Activated T-helper 17 cell treated with anti-CD3 and anti-CD28 coated beads, Interleukin-2, amount 50 U/mL, for 72 hours (primary cell): ENCODE data around the gene CCDC170. TPM values are rescaled to one million over a fixed set of nuclear protein-coding genes. Genes with fewer than 3 reads are reported as not detected.
"Not testable (repeated sequence)": the region's sequence is repeated elsewhere in the genome, so short reads cannot be mapped to it uniquely, and the experiment has no call there.

Experiments
- ATAC-seq: fragments of 150-1000 bp; cut with Tn5 transposase; replicated peaks from 2 replicates; pipeline ENCODE4 v1.10.0; 2021; ENCODE audit warnings: mild to moderate bottlenecking, moderate library complexity
- H3K27ac Mint-ChIP-seq: one replicate; pipeline ENCODE4 v1.8.0; 2022; ENCODE audit warnings: mixed read lengths
- H3K27me3 Mint-ChIP-seq: one replicate; pipeline ENCODE4 v1.8.0; 2022; ENCODE audit warnings: mixed read lengths
- H3K36me3 Mint-ChIP-seq: one replicate; pipeline ENCODE4 v1.8.0; 2022; ENCODE audit warnings: low read depth, mild to moderate bottlenecking, mixed read lengths
- H3K4me1 Mint-ChIP-seq: one replicate; pipeline ENCODE4 v1.8.0; 2022; ENCODE audit warnings: mixed read lengths
- H3K4me3 Mint-ChIP-seq: one replicate; pipeline ENCODE4 v1.8.0; 2022; ENCODE audit warnings: mild to moderate bottlenecking, mixed read lengths
- H3K9me3 Mint-ChIP-seq: one replicate; pipeline ENCODE4 v1.8.0; 2022; ENCODE audit warnings: mixed read lengths
- total RNA-seq, 2 donors: library from RNA; stranded (reverse); gene quantifications; one replicate each; pipeline ENCODE4 v1.2.3, GENCODE V29; 2022

Gene CCDC170, protein sequence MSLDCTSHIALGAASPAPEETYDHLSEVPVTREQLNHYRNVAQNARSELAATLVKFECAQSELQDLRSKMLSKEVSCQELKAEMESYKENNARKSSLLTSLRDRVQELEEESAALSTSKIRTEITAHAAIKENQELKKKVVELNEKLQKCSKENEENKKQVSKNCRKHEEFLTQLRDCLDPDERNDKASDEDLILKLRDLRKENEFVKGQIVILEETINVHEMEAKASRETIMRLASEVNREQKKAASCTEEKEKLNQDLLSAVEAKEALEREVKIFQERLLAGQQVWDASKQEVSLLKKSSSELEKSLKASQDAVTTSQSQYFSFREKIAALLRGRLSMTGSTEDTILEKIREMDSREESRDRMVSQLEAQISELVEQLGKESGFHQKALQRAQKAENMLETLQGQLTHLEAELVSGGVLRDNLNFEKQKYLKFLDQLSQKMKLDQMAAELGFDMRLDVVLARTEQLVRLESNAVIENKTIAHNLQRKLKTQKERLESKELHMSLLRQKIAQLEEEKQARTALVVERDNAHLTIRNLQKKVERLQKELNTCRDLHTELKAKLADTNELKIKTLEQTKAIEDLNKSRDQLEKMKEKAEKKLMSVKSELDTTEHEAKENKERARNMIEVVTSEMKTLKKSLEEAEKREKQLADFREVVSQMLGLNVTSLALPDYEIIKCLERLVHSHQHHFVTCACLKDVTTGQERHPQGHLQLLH
- total RNA-seq: not detected

GRCh38 chr6:151493804-151494234 is at the start of gene CCDC170:
Gene CCDC170 (plus strand): TSS chr6:151494017. CDS start chr6:151494129, 112 bp downstream.
- Mint-ChIP-seq H3K27ac (peak within 1 kb of the TSS; percentile 30), H3K27me3 (peaks cover 42% of the 10 kb centered on the region), H3K36me3 (no peaks in the 10 kb centered on the region), H3K4me3 (peak within 1 kb of the TSS; percentile 73), H3K4me1 (peaks cover 9% of the 10 kb centered on the region), H3K9me3 (no peaks in the 10 kb centered on the region)
- peak; percentile 36 for ATAC-seq

GRCh38 chr6:151445482-151445881 is 48.3 kb upstream of the CCDC170 start:
- Mint-ChIP-seq H3K4me3 (no peak overlapping the region), H3K27ac (no peak overlapping the region)
- ATAC-seq: no peak

DNA sequence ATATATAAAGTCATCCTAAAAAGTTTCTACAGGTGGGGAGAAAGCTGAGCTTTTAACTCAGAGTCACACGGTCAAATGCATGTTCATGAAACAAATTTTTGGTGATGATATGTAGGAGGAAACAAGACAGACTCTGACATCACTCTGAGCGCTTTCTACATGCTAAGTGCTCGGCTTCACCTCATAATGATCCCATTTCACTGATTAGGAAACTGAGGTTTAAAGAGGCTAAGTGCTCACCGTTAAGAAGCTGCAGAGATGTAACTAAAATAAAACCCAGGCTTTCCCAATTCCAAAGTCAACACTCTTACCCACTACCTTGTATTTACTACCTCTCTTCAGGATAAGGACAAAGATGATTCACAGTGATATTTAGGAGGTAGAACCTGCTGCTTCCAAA is 46.6 kb upstream of the CCDC170 start:
- H3K27me3 Mint-ChIP-seq: no peaks in the 10 kb centered on the region
- peaks cover 12% of the 10 kb centered on the region for H3K4me1 Mint-ChIP-seq

More at GRCh38 chr6:151445482-151445881, 48.3 kb upstream of the CCDC170 start:
- Mint-ChIP-seq H3K36me3 (peaks cover 36% of the 10 kb centered on the region), H3K27me3 (no peaks in the 10 kb centered on the region), H3K9me3 (no peaks in the 10 kb centered on the region), H3K4me1 (peaks cover 17% of the 10 kb centered on the region)

GRCh38 chr6:151448623-151449022 is 45.2 kb upstream of the CCDC170 start:
- Mint-ChIP-seq H3K9me3 (no peaks in the 10 kb centered on the region), H3K36me3 (peaks cover 36% of the 10 kb centered on the region), H3K4me3 (no peak overlapping the region), H3K4me1 (peaks cover 10% of the 10 kb centered on the region), H3K27ac (peak overlapping the region; percentile 4), H3K27me3 (no peaks in the 10 kb centered on the region)
- ATAC-seq: no peak

More for the DNA sequence above, 46.6 kb upstream of the CCDC170 start:
- Mint-ChIP-seq H3K27ac (no peak overlapping the region), H3K9me3 (no peaks in the 10 kb centered on the region), H3K36me3 (peaks cover 38% of the 10 kb centered on the region), H3K4me3 (no peak overlapping the region)
- ATAC-seq: no peak

DNA sequence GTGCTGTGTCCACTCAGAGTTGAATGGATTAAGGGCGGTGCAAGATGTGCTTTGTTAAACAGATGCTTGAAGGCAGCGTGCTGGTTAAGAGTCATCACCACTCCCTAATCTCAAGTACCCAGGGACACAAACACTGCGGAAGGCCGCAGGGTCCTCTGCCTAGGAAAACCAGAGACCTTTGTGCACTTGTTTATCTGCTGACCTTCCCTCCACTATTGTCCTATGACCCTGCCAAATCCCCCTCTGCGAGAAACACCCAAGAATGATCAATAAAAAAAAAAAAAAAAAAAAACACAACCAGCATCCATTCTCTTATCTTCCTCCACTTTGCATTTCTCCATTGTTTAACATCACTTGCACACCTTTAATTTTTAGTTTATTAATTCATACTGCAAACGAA is 42.9 kb upstream of the CCDC170 start:
- Mint-ChIP-seq H3K4me3 (peak overlapping the region; percentile 99), H3K36me3 (peaks cover 13% of the 10 kb centered on the region), H3K27ac (peak overlapping the region; percentile 97)
- ATAC-seq, H3K4me1 Mint-ChIP-seq, H3K27me3 Mint-ChIP-seq, H3K9me3 Mint-ChIP-seq: not testable (repeated sequence)

DNA sequence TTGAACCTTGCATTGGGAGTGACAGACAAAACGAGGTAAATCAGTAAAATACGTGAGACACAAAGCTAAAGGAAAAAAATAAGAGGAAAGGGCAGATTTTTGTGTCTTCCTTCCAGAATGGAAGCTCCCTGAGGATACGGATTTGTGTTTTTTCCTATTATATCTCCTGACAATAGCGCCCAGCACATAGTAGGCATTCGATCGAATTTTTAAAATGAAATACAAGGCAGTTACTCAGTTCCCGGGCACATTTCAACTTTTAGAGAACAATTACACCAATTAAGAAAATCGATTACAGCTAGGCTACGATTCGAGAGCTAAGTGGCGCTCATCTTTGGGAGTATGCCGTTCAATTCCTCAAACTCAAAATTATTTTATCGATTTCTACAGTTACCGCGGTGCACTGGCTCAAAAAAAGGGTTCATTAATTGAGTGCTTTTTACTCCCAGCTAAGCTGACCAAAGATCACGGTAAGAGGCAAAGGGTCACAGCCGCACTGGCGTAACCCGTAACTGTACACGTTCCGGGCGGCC is 42.3 kb upstream of the CCDC170 start:
- H3K4me1 Mint-ChIP-seq: peaks cover 7% of the 10 kb centered on the region
- peak overlapping the region; percentile 97 for H3K27ac Mint-ChIP-seq
- peaks cover 10% of the 10 kb centered on the region for H3K36me3 Mint-ChIP-seq
- no peak for ATAC-seq
- H3K9me3 Mint-ChIP-seq: no peaks in the 10 kb centered on the region
- H3K27me3 Mint-ChIP-seq: no peaks in the 10 kb centered on the region
- peak overlapping the region; percentile 99 for H3K4me3 Mint-ChIP-seq

DNA sequence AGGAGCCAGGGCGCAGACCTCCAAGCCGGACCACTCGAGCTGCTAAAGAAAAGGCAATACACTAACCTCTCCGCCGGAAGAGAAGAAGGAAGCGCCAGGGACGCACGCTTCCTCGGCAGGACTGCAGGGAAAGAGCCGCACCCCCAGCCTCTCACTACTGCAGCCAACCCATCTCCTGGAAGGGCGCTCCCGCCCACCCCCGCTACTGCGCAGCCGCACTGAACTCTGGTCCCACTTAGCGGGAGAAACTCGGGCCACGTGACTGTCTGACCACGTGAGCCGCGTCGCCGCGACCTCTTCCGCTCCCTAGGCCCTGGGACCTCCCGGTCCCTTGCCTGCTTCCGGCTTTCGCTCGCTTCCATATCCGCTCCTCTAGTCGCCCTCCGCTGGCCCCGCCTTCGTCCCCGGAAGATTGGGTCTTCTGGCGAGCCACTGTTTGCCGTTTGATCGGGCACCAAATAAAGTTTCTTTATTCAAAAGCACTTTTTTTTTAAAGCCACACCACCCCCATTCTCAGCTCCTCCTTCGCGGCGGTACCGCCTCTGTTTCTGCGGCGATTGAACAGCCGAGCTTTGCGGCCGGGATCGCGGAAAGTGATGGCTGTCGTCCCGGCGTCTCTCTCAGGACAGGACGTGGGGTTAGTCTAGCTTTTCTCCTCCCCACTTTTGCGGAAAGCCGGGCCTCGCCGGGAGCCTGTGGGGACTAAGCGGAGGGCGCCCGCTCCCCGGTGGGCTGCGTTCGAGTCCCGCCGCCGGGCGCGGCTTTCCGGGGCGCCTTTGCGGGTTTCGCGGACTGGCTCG is 41.7 kb upstream of the CCDC170 start, which contains the start of gene RMND1:
Gene RMND1, minus strand, starts transcription at position 177 of the 800 bp plus-strand sequence. CDS start 6,315 bp downstream, outside the sequence.
- peaks cover 17% of the 10 kb centered on the region for H3K36me3 Mint-ChIP-seq
- peak within 1 kb of the TSS; percentile 99 for H3K4me3 Mint-ChIP-seq
- no peaks in the 10 kb centered on the region for H3K9me3 Mint-ChIP-seq
- H3K27me3 Mint-ChIP-seq: no peaks in the 10 kb centered on the region
- peak; percentile 98 for ATAC-seq
- H3K27ac Mint-ChIP-seq: peak within 1 kb of the TSS; percentile 97
- H3K4me1 Mint-ChIP-seq: peaks cover 7% of the 10 kb centered on the region

DNA sequence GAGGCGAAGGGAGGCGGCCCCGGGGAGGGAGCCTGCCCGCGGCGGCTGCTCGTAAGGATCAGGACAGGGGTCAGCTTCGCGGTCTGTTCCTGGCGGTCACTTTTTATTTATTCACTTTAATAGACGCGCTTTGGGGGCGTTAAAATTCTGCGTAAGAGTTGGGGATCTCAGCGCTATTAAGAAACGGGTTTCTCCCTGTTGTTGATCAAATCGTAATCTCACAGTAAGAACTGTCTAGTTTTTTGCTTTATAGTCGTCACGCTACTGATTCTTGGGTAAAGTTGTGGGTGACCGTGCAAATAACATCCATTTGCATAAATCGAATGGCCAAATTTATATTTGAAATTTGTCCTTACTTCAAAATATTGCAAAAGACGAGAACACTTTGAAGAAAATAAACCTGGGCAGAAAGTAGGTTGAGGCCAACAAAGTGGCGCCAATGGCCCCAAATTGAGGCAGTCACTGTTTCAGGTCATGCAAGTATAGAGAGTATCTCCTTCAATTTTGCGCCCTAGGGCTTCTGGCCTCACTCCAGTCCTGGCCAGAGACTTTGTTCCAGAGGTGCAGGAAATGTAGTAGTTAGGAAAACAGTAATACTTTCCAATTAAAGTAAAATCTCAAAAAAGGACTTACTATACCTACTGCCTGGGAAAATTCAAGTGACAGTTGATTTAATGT is 40.9 kb upstream of the CCDC170 start:
- H3K4me3 Mint-ChIP-seq: peak overlapping the region; percentile 99
- H3K27me3 Mint-ChIP-seq: no peaks in the 10 kb centered on the region
- H3K36me3 Mint-ChIP-seq: peaks cover 24% of the 10 kb centered on the region
- H3K27ac Mint-ChIP-seq: peak overlapping the region; percentile 97
- no peak for ATAC-seq
- peaks cover 7% of the 10 kb centered on the region for H3K4me1 Mint-ChIP-seq
- H3K9me3 Mint-ChIP-seq: no peaks in the 10 kb centered on the region

GRCh38 chr6:151455751-151456398 is 37.9 kb upstream of the CCDC170 start:
- H3K9me3 Mint-ChIP-seq, H3K4me1 Mint-ChIP-seq, ATAC-seq, H3K27me3 Mint-ChIP-seq, H3K27ac Mint-ChIP-seq, H3K4me3 Mint-ChIP-seq: not testable (repeated sequence)
- peaks cover 54% of the 10 kb centered on the region for H3K36me3 Mint-ChIP-seq

DNA sequence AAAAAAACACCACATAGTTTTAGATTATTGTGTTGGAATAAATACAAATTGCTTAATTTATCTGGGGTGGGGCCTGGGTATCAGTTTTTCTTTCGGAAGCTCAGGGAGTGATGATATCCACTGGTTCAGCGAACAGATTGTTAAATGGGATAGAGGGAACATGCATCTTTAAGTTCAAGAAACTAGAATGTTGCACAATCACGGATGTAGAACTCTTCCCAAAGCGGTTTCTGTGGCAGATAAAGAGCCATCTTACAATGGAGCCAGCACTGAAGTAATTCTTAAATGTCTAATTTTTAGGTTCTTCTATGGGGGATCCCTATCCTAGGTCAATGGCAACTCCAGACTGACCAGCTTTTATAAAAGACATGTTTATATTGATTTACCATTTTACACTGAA is 32.1 kb upstream of the CCDC170 start:
- peaks cover 83% of the 10 kb centered on the region for H3K36me3 Mint-ChIP-seq
- no peaks in the 10 kb centered on the region for H3K4me1 Mint-ChIP-seq
- H3K27me3 Mint-ChIP-seq: no peaks in the 10 kb centered on the region
- H3K9me3 Mint-ChIP-seq: no peaks in the 10 kb centered on the region
- ATAC-seq: no peak
- H3K27ac Mint-ChIP-seq: no peak overlapping the region
- H3K4me3 Mint-ChIP-seq: no peak overlapping the region

DNA sequence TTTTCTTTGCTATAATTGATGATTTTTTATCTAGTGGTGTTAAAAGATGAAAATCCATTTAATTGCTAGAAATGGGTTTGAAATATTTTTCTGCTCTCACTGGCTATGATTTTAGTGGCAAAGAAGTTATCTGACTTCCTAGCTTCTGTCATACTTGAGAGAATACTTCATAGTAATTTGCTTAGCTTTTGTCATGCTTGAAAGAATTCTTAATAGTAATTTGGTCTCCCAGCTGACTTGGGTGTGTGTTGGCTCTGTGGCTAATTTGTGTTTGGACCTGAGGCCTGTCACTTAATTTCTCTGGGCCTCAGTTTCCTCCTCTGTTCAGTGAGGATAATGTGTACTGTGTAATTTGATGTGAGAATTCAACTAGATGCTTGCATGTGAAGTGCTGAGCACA is 29.1 kb upstream of the CCDC170 start:
- no peak overlapping the region for H3K4me3 Mint-ChIP-seq
- peaks cover 71% of the 10 kb centered on the region for H3K36me3 Mint-ChIP-seq
- H3K27ac Mint-ChIP-seq: peak overlapping the region; percentile 4
- no peaks in the 10 kb centered on the region for H3K27me3 Mint-ChIP-seq
- H3K4me1 Mint-ChIP-seq: no peaks in the 10 kb centered on the region
- no peak for ATAC-seq
- no peaks in the 10 kb centered on the region for H3K9me3 Mint-ChIP-seq

- Mint-ChIP-seq H3K27ac (no peak overlapping the region), H3K9me3 (no peaks in the 10 kb centered on the region), H3K4me1 (peaks cover 6% of the 10 kb centered on the region), H3K36me3 (no peaks in the 10 kb centered on the region), H3K4me3 (peak overlapping the region; percentile 51), H3K27me3 (no peaks in the 10 kb centered on the region)
- ATAC-seq: peak; percentile 31
These were observed 17.9 kb upstream of the CCDC170 start for GRCh38 chr6:151475653-151476523.
